Measurements from ENCODE around the gene MGRN1.

Gene MGRN1

DNA sequence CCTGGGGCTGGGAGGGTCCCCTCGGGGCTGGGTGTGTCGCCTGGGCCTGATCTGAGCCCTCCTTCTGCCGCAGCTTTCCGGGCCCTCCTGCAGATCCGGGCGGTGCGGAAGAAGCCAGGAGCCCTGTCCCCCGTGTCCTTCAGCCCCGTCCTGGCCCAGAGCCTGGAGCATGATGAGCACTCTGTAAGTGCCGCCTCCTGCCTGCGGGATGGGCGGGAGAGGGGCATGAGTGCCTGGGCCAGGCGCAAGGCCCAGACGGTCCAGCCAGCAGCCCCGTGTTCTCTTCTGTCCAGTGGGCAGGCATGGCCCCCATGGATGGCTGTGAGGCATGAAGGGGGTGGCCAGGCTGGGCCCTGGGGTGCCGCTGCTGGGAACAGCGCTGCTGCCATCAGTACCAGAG lies 52.8 kb downstream of the MGRN1 start:
- no peak for DNase-seq

DNA sequence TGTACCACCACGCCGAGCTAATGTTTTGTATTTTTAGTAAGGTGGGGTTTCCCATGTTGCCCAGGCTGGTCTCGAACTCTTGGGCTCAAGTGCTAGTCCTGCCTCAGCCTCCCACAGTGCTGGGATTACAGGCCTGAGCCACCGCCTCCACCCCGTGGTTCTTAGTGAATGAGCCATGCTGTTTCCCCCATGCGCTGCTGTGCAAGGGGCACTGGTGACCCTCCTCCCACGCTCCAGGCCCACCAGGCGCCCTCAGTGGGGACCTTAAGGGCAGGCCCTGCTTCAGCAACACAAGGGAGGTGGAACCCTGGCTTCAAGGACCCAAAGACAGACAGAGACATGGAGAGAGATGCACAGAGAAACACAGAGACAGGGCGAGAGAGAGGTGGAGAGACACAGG lies 53.4 kb downstream of the MGRN1 start:
- no peak for DNase-seq

DNA sequence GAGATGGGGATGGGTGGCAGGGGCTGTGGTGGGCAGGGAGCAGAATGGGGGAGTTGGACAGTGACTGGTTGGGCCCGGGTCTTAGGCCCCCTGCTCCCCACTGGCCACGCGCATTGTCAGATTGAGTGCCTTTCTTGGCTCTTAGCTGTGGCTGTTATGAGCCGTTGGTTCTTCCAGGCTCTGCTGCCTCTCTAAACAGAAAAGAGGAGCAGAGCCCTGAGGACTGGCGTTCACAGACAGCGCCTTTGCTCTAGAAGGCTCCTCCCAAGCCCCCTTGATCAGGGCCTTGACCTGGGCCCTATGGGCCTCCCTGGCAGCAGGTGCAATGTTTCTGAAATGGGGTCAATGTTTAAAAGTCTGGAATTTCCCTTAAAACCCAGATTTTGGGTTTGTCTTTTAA lies 54.0 kb downstream of the MGRN1 start:
- no peak for DNase-seq

DNA sequence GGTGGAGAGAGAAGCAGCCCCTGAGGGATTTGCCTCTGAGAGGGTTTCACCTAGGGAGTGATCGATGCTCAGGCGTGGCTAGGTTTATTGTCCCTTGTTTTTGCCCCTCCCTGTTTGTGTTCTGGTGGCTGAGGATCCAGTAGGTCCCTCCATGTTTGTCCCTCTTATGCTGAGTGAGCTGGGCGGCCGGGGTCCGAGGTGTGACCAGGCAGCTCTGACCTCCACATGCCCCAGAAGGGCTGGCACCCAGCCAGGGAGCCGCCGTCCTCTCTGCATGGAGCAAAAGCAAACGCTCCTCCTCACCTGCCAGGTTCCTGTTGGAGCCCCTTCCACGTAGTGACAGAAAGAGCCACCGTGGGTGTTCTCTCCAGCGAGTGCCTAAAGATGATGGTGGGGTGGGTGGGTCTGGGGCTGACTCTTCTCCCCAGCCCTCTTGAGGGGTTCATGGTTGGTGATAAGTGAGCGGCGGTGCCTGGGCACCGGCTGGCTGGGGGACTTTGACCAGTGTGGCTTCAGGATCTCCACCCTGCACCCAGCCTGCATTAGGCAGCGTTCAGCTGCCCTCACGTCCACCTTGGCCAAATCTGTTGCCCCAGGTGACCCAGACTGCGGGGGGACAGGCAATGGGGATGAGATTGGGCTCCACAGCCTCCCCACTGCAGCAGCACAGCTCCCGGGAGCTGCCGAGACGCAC lies 54.7 kb downstream of the MGRN1 start:
- no peak for DNase-seq

DNA sequence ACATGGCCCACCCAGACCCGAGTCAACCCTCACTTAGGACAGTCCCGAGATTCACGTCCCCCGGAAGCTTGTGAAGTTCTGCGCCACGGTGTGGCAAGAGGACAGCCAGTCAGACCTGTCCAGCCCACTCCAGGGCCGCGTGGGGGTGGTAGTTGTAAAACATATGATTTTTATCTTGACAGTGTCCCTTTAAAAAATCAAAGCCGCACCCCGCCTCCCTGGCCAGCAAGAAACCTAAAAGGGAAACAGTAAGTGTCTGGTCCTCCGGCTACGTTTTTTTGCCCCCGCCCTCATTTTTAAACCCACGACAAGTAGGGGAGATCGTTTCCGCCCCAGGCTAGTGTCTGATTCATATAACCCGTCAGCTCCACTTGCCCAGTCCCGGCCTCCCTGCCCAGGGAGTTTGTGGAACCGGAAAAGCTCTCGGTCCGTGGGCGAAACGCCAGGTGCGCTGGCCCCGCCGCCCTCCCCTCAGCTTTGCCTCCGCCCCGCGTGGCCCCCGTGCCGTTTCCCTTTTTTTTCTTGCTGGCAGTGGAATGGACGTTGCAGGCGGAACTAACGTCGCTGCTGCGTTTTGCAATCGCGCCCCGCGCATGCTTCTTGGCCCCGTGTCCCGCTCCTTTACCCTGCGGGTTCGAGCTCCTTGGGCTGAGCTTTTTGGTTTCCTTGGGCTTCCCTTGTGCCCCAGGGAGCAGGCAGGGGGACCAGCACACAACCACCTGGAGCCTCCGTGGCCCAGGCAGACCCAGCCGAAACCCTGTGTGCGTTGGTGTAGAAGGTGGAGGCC lies 55.4 kb downstream of the MGRN1 start:
- no peak for DNase-seq

DNA sequence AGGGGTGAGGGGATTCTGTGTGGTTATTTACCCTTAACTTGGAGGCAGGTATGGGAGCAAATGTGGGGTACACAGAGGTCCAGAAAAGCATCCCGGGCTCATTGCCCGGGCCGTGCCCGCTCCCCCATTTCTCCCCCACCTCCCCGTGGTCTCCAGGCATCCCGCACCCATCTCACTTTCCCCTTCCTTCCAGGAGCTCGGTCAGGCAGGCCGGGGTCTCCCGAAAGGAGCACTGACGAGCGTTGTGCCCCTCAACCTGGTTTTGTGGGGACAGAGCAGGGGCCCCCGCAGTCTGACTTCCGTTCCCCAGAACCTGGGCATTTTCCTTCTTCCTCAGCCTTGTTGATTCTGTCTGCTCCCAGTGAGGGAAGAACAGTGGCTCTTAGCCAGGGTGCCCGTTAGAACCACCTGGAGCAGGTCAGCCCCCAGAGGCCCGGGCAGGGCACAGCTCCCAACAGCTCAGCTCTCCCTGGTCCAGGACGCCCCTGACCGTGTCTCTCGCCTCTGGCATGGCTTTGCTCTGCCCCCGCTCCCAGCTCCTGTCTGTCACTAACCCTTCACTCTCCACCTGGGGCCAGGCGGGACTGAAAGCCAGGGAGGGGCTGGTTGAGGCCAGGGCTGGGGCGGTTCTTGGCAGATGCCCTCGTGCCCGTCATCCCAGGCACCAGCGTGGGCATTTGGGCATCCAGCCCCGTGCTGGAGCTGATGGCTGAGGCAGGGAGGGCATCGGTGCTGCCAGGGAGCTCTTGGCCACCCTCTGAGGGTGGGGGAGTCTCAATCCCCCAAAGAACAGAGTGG lies 56.2 kb downstream of the MGRN1 start:
- DNase-seq = no peak

DNA sequence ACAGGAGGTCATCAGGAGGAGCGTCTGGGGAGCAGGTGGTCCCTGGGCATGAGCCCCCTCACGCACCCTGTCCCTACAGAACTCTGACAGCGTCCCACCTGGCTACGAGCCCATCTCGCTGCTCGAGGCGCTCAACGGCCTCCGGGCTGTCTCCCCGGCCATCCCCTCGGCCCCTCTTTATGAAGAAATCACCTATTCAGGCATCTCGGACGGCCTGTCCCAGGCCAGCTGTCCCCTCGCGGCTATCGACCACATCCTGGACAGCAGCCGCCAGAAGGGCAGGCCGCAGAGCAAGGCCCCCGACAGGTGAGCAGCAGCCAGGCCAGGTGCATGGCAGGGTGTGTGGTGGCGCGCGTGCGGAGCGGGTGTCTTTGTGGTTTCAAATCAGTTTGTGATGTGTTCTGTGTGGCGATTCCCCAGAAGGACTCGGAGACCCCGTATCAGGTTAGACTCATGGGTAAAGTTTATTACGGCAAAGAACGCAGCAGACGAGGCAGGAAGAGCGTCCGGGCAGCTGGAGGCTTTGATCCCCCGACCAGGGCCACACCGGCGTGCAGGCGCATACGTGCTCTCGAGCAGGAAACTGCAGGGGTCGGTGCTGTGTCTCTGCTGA lies 57.0 kb downstream of the MGRN1 start:
- DNase-seq = no peak

DNA sequence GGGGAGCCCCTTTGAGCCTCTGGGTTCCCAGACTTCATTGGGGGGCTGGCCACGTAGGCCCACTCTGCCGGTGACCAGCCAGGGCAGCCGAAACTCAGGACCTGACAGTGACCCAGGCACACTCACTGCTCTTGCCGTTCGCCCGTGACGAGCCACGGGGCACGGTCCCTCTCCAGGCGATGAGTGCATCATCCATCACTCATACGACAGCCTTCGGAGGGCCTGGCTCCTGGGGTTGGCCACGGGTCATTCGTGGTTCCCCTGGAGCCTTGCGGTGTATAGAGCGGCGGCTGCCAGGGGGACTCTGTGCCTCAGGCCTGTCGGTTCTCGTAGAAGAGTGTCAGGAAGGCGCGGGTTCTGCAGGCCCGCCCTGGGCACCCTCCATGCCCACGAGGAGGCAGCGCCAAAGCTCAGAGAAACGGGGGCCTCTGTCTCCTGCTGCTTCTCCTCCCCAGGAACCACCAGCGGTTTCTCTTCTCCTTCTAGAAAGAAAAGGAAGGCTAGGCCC lies 57.5 kb downstream of the MGRN1 start:
- DNase-seq = no peak

DNA sequence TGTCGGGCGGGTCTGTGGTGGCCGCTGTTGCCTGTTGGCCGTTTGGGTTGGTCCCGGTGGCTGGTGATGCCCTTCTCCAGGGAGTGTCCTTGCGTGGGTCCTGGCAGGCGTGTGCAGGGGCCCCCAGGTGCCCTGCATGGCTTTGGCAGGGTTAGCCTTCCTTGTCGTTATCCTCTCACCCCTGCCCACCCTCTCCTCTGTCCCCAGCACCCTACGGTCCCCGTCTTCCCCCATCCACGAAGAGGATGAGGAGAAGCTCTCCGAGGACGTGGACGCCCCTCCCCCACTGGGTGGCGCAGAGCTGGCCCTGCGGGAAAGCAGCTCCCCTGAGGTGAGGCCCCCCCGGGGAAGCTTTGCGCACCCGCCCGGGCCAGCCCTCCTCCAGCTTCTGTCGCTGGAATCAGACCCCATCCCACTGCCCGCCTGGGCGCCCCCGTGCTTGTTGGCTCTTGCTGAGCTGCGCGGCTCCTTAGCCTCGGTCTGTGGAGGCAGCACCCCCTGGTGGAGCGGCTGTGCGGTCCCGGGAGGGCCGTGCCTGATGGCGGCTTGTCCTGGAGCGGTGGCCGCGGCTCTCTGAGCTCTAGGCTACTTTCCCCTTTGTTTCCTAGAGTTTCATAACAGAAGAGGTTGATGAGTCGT lies 58.1 kb downstream of the MGRN1 start:
- peak; percentile 50 for DNase-seq

DNA sequence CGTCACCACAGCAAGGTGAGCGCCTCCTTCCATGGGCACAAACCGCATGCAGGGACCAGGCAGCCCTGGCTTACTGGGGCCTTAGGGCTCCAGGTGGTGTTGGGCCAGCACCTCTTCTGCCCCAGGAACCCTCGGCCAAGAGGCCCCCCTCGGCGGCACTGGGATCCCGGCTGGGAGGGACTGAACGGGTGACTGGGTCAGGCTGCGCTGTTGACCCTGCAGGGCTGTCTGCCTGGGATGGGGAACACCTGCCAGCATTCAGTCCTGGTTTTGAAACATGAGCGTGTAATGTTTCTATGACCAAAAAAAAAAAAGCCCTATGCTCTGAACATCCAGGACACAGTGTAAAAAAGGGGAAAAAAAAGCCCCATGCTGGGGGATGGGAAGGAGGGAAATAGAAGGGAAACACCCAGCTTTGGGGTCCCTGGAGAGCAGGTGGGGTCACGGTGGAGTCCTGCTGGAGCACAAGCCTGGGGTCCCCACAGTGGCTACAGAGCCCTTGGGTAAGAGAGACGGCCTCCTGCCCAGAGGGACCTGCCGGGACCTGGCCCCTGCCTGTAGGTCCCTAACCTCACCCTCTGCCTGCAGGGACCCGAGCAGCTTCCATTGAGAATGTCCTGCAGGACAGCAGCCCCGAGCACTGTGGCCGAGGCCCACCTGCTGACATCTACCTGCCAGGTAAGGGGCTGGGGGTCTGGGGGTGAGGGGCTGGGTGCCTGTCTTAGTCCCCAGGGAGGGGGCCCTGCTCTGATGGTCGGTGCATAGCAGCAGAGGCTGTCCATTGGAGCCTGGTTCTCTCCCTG lies 58.8 kb downstream of the MGRN1 start:
- no peak for DNase-seq

DNA sequence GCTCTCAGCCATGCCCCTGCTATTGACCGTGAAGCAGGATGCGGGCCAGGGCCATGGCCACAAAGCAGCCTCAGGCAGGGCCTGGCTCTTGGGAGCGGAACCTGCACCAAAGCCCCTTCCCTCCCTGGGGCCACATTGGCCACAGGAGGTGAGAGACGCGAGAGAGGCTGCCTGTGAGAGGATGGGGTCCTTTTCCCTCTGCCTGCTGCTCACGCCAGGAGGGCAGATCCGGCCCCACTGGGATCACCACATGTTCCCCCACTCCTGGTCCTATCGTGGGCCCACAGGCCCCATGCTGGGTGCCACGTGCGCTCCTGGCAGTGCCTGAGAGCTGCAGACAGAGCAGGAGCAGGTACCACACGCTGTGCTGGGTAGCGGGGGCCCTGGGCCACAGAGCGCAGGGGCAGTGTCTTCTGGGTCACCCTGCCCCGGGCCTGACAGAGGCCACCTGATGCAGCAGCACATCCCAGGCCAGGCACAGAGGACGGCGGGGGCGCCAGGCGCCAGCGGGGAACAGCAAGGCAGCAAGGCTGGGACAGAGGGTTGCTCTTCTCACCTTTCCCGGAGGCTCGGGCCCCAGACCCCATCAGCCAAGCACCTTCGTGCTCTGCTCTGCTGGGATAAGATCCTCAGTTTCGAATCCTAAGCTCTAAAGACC lies 59.6 kb downstream of the MGRN1 start:
- DNase-seq = no peak

DNA sequence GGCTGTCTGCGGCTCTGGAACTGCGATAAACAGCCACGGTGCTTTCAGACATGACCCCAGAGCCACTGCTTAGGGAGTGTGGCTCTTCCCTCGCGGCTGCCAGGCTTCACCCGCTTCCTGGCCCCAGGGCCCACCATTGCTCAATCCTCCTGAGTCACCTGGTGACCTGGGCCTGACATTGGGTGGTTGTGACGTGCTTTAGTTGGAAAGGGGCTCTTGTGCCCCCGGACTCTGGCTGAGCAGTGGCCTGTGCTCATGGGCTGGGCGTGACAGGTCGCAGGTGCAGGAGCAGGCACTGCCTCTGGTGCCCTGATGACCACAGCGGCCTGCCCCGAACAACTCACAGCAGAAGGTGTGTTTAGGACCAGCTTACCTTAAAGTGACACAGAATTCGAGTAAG lies 60.1 kb downstream of the MGRN1 start:
- DNase-seq = no peak

DNA sequence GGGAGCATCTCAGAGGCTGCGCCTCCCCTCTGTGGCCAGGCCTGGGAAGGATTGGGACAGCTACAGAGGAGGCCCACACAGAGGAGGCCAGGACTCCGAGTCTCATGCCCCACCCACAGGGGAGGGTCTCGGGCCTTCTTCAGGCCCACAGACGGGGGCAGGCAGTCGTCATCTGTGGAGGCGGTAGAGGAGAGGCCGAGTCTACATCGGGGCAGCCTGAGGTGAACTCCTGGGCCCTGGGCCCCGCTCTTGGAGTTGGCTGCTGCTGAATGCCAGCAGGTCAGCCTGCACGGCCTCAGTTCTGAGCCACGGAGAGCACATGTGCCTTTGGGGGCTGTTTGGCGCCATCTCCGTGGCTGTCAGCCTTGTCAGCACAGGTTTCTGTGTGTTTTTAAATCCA lies 60.7 kb downstream of the MGRN1 start:
- DNase-seq = no peak

DNA sequence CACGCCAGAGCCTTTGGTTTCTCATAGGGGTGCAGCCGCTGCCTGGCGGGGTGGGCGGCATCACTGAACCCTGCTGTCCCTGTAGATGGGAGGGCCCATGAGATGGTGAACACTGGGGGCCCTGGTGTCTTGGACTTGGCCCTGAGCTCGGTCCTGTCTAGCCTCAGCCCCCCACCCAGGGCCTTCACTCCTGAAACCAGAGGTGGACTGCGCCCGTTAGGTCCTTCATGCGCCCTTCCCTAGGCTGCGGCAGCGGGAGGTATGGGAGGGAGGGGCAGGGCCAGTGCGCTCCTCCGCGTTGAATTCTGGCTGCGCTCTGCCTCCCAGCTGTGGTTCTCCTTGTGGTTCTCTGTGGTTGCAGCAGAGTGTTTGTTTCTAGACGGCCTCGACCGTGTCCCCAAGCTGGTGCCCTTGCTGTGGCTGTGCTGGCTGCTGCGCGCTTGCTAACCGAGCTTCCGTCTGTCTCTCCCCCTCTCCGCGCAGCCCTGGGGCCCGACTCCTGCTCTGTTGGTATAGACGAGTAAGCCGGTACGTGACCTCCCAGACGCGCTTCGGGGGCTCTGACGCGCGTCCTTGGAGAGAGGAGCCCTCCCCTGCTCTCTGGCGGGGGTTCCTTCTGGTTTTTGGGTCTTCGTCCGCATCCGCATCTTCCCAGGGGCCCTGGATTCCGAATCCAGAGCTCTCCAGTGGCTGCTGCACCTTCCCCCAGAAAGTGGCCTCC lies 61.3 kb downstream of the MGRN1 start:
- no peak for DNase-seq

DNA sequence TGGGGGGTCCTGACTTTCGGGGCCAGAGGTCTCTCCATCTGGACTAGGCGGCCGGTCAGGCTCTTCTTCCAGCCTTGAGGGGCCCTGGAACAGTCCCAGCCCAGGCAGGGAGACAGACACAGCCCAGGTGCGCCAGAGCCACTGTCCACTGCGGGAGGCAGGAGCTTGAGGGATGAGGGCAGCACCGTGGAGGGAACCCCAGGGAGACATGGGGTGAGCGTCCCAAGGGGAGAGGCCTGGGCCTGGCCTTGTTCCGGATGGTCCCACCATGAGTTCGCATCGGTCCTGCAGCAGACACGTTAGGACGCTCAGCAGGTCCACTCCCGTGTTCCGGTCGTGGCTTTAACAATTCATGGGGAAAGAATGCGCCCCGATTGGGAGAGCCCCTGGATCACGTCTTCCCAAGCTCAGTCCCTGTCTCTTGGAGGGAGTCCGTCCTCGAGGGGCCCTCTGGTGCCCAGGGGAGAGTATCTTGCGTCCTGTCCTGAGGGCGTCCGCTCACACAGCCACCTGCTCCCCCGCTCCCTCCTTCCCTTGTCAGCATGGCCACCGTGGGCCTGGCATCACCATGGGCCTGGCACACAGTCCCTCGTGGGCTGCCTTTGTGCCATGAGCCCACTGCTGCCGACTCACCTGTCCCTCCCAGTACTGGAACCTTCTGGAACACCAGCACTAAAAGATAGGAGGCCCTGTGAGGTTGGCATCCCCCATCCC lies 62.0 kb downstream of the MGRN1 start:
- no peak for DNase-seq

DNA sequence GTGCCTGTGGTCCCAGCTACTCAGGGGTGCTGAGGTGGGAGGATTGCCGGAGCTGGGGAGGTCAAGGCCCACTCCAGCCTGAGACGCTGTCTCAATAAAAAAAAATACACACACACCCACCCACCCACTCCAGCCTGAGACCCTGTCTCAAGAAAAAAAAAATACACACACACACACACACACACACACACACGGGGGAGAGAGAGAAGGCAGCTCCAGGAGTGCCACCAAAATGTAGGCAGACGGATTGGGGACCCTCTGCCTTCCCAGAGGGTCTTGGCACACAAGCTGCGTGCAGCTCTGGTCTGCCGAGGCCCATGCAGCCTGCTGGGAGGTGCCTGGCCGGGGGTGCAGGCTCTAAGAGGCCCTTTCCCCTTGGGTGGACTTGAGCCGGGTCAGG lies 62.8 kb downstream of the MGRN1 start:
- DNase-seq = no peak

DNA sequence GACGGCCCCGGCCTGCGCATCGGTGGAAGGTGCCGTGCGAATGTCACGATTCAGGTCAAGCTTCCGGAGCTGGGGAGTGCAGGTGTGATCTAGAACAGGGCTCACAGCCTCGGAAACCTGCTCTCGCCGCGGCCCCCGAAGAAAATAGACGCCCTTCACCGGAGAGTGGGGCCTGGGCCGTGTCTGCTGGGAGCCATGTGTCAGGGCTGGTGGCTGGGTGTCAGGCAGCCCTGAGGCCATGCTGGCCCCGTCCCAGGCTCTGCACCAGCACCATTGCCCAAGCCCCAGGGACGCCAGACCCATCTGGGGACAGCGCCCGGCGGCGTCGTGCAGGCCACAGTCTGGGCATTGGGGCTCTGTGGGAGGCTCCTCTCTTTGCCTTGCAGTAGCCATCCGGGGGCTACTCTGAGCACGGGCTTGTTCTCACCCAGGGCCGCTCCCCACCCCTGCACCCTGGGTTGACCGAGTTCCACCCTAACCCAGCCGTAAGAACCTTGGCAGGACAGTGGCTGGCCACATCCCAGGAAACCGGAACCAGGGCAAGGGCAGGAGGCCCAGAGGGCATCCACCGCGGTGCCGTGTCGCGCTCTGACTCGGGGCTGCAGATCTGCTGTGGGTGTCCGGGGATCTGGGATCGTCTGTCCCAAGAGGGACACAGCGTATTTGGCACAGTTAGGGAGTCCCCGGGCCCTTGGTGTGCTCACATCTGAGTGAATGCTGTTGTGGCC lies 63.5 kb downstream of the MGRN1 start:
- no peak for DNase-seq

DNA sequence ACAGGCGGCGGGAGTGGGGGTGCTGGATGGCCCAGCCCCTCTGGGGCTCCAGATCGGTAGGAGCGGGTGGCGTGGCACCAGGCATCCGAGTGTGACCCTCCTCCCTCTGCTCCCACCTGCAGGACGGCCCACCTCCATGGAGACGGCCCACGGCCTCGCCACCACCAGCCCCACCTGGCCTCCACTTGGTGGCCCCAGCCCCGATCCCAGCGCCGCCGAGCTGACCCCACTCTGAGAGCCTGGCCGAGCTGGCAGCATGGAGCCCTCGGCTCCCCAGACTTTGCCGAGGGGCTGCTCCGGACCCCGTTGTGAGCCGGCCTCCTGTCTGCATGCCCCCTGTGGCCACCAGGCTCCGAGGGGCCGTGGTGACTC lies 64.0 kb downstream of the MGRN1 start:
- DNase-seq = no peak

DNA sequence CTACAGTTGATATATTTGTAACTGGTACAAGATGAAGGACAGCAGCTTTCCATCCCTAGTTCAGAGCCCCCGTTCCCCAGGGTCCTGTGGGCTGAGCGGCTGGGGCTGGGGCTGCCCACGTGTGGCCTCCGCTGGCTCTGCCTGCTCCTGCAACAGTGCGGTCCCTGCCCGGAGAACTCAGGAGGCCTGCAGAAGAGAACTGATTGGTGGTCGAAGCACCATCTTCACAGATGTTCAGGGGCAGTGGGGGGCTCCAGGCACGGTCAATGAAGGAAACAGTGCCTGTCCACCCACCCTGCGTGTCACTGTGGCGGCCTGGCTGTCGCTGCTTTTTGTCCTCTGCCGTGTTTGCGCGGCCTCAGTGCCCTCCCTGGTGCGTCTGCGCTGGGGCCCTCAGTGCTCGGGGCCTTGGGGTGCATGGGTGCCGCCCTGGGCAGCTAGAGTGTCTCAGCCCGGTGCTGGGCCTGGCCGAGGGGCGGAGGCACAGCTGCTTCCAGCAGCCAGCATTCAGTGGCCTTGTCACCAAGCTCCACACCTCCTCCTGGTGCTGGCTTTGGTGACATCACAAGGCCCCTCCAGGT lies 64.6 kb downstream of the MGRN1 start:
- no peak for DNase-seq
